ENCODE measurements around the gene INTS14. TPM values are rescaled to one million over a fixed set of nuclear protein-coding genes. Genes with fewer than 3 reads are reported as not detected.

The INTS14 gene
- polyA plus RNA-seq, 1 experiment = 56.6 TPM

GRCh38 chr15:65532738-65533051 lies 78.2 kb downstream of the INTS14 start:
- peak; percentile 42 for DNase-seq (ENCODE audit: low read depth, low spot score)
- ChIA-PET POLR2A (interaction anchor here (0.6 to 0.8 kb wide), 2 partner anchors 48 to 128 kb away, joined by 3 to 10 read pairs; no protein-coding TSS in a partner anchor), CTCF (no interaction called here)
- H3K4me3 ChIP-seq (ENCODE audit: low read depth, low read length) = no peak overlapping the region
- no peaks in the 10 kb centered on the region for H3K27me3 ChIP-seq (ENCODE audit: control insufficient read depth, insufficient read depth, low read length)
- H3K27ac ChIP-seq (ENCODE audit: low read depth, low read length) = no peak overlapping the region
- no peak for TF ChIP-seq CTCF (IDR thresholded peaks at IDR 0.05; ENCODE audit: low read depth, low read length)
- no peaks in the 10 kb centered on the region; the same call in 1 of the 2 replicates for H3K9me3 ChIP-seq (ENCODE audit: control insufficient read depth, insufficient read depth, low read length)

GRCh38 chr15:65530318-65531111 lies 80.4 kb downstream of the INTS14 start, which contains the start of gene HACD3:
Gene HACD3, plus strand, starts transcription at chr15:65530463. Its CDS starts 169 bp downstream, at chr15:65530632.
- ChIA-PET CTCF (interaction anchor here (0.7 to 1.9 kb wide), 3 partner anchors 12 to 80 kb away, joined by 3 to 6 read pairs (median 4); partner anchors contain the start of genes DPP8 and INTS14), POLR2A (interaction anchor here (0.8 to 1.8 kb wide), 5 partner anchors 14 to 226 kb away, joined by 3 to 15 read pairs (median 3); partner anchors contain the start of genes DPP8 and RNU5B-1)
- H3K9me3 ChIP-seq (ENCODE audit: control insufficient read depth, insufficient read depth, low read length) = no peaks in the 10 kb centered on the region; the same call in 1 of the 2 replicates
- no peak for DNase-seq (ENCODE audit: low read depth, low spot score)
- no peak for TF ChIP-seq CTCF (IDR thresholded peaks at IDR 0.05; ENCODE audit: low read depth, low read length)
- H3K27me3 ChIP-seq (ENCODE audit: control insufficient read depth, insufficient read depth, low read length) = no peaks in the 10 kb centered on the region
- peak within 1 kb of the TSS; percentile 92 for H3K4me3 ChIP-seq (ENCODE audit: low read depth, low read length)
- peak within 1 kb of the TSS; percentile 52 for H3K27ac ChIP-seq (ENCODE audit: low read depth, low read length)

GRCh38 chr15:65529762-65530317 lies 81.1 kb downstream of the INTS14 start:
- Histone ChIP-seq H3K9me3 (ENCODE audit: control insufficient read depth, insufficient read depth, low read length) (no peaks in the 10 kb centered on the region; the same call in 1 of the 2 replicates), H3K4me3 (ENCODE audit: low read depth, low read length) (peak overlapping the region; percentile 53), H3K27me3 (ENCODE audit: control insufficient read depth, insufficient read depth, low read length) (no peaks in the 10 kb centered on the region), H3K27ac (ENCODE audit: low read depth, low read length) (peak overlapping the region; percentile 11)
- TF ChIP-seq CTCF (IDR thresholded peaks at IDR 0.05; ENCODE audit: low read depth, low read length) = no peak
- POLR2A ChIA-PET = interaction anchor here (1.0 to 1.8 kb wide), 4 partner anchors 13 to 225 kb away, joined by 3 to 15 read pairs (median 4); partner anchors contain the start of genes DPP8 and RNU5B-1
- no peak for DNase-seq (ENCODE audit: low read depth, low spot score)
- CTCF ChIA-PET = interaction anchor here (0.5 to 1.9 kb wide), 4 partner anchors 12 to 81 kb away, joined by 3 to 6 read pairs (median 4); partner anchors contain the start of genes DPP8 and INTS14

Small RNAs within 50 kb of the gene (small RNA-seq; reads per million reads assigned to genes)
- not detected for gene RNU6-19P (ENCODE audit: insufficient read length, low read depth)

Other genes starting within 250 kb of the INTS14 start
- 0.11 and 0.16 TPM in 2 replicates for gene IGDCC3, start 233.1 kb downstream of the INTS14 start, polyA plus RNA-seq (2011; rRNA removed)
- gene IGDCC4, start 188.2 kb downstream of the INTS14 start, polyA plus RNA-seq (2011; rRNA removed) = 5.2 and 5.6 TPM in 2 replicates
- 24.1 and 29.9 TPM in 2 replicates for gene DPP8, start 93.4 kb downstream of the INTS14 start, polyA plus RNA-seq (2011; rRNA removed)
- 104 and 130 TPM in 2 replicates for gene HACD3, start 80.7 kb downstream of the INTS14 start, polyA plus RNA-seq (2011; rRNA removed)
- gene SLC24A1, start 10.8 kb upstream of the INTS14 start, polyA plus RNA-seq (2011; rRNA removed) = 5.5 TPM in 2 replicates
- gene DENND4A, start 181.2 kb upstream of the INTS14 start, polyA plus RNA-seq (2011; rRNA removed) = 15.2 and 19.1 TPM in 2 replicates

All from AG04450 (cell line).